Liver (tissue), 9 donors: ENCODE data around the gene CD79B. TPM values are rescaled to one million over a fixed set of nuclear protein-coding genes. Genes with fewer than 3 reads are reported as not detected.
"Not testable (repeated sequence)": the region's sequence is repeated elsewhere in the genome, so short reads cannot be mapped to it uniquely, and the experiment has no call there.

Experiments used
- DNase-seq: peaks from one replicate; pipeline ENCODE4 v3.0.0-alpha.2; 2017; ENCODE audit warnings: low spot score
- H3K27ac ChIP-seq, 2 donors: one replicate each; pipeline ENCODE4 v1.7.0; 2013; ENCODE audit warnings: inconsistent platforms in 2 of 2, low read length in 2 of 2, control low read depth in 1 of 2, low read depth in 1 of 2, mild to moderate bottlenecking in 1 of 2
- H3K27me3 ChIP-seq, 4 donors: one replicate each; pipeline versions ENCODE4 v1.6.1 to v1.7.0; 2013; ENCODE audit warnings: low read length in 3 of 4, inconsistent platforms in 1 of 4, mild to moderate bottlenecking in 1 of 4, moderate library complexity in 1 of 4; ENCODE audit not compliant: control insufficient read depth in 4 of 4, insufficient read depth in 4 of 4
- H3K36me3 ChIP-seq, 4 donors: one replicate each; pipeline versions ENCODE4 v1.6.1 to v1.7.0; 2013; ENCODE audit warnings: low read length in 3 of 4, mild to moderate bottlenecking in 3 of 4, low read depth in 1 of 4, moderate library complexity in 1 of 4; ENCODE audit not compliant: control insufficient read depth in 4 of 4, insufficient read depth in 3 of 4
- H3K4me1 ChIP-seq, 4 donors: one replicate each; pipeline versions ENCODE4 v1.6.1 to v1.7.0; 2013; ENCODE audit warnings: low read length in 3 of 4, mild to moderate bottlenecking in 3 of 4, moderate library complexity in 1 of 4; ENCODE audit not compliant: control insufficient read depth in 4 of 4, insufficient read depth in 4 of 4
- H3K4me3 ChIP-seq, 3 donors: one replicate each; pipeline versions ENCODE4 v1.6.1 to v1.7.0; 2013; ENCODE audit warnings: low read length in 3 of 3, control low read depth in 1 of 3, low read depth in 1 of 3, mild to moderate bottlenecking in 1 of 3
- H3K9ac ChIP-seq, 2 donors: one replicate each; pipeline ENCODE4 v1.7.0; 2013; ENCODE audit warnings: low read length in 2 of 2, mild to moderate bottlenecking in 2 of 2, moderate library complexity in 2 of 2, control low read depth in 1 of 2, low read depth in 1 of 2
- H3K9me3 ChIP-seq, 4 donors: one replicate each; pipeline versions ENCODE4 v1.6.1 to v1.7.0; 2013; ENCODE audit warnings: low read length in 3 of 4; ENCODE audit not compliant: control insufficient read depth in 4 of 4
- ATF3 ChIP-seq: IDR thresholded peaks from 2 replicates; pipeline ENCODE4 v1.6.1; 2016; ENCODE audit warnings: antibody characterized with exemption
- CTCF ChIP-seq: fragments of 150-350 bp; IDR thresholded peaks from 2 replicates; pipeline ENCODE4 v1.5.1; 2017; ENCODE audit warnings: improper control_type of control experiment, low read depth, low read length; ENCODE audit not compliant: missing input control
- EGR1 ChIP-seq, 2 donors: IDR thresholded peaks; 2 replicates each; pipeline ENCODE4 v1.6.1; 2016 to 2018; ENCODE audit warnings: antibody characterized with exemption in 2 of 2, low read depth in 2 of 2
- FOXA2 ChIP-seq: IDR thresholded peaks from 2 replicates; pipeline ENCODE4 v1.6.1; 2016; ENCODE audit warnings: antibody characterized with exemption
- GABPA ChIP-seq, 2 donors: IDR thresholded peaks in 1 of 2; conservative IDR thresholded peaks in 1 of 2; 2 replicates each; pipeline ENCODE4 v1.6.1; 2016; ENCODE audit warnings: antibody characterized with exemption in 2 of 2, mild to moderate bottlenecking in 1 of 2, moderate library complexity in 1 of 2
- HNF4A ChIP-seq, 2 donors: conservative IDR thresholded peaks; 2 replicates each; pipeline ENCODE4 v1.6.1; 2016; ENCODE audit warnings: antibody characterized with exemption in 2 of 2, mild to moderate bottlenecking in 2 of 2
- JUND ChIP-seq, 2 donors: IDR thresholded peaks; 2 replicates each; pipeline ENCODE4 v1.6.1; 2016; ENCODE audit warnings: antibody characterized with exemption in 2 of 2
- MAX ChIP-seq: IDR thresholded peaks from 2 replicates; pipeline ENCODE4 v1.6.1; 2016; ENCODE audit warnings: antibody characterized with exemption
- NR2F2 ChIP-seq: IDR thresholded peaks from 2 replicates; pipeline ENCODE4 v1.6.1; 2016; ENCODE audit warnings: antibody characterized with exemption
- RAD21 ChIP-seq, 2 donors: IDR thresholded peaks; 2 replicates each; pipeline ENCODE4 v1.6.1; 2016; ENCODE audit warnings: antibody characterized with exemption in 2 of 2, mild to moderate bottlenecking in 2 of 2
- REST ChIP-seq: IDR thresholded peaks from 2 replicates; pipeline ENCODE4 v1.6.1; 2016; ENCODE audit warnings: antibody characterized with exemption, mild to moderate bottlenecking
- RXRA ChIP-seq, 2 donors: IDR thresholded peaks; 2 replicates each; pipeline ENCODE4 v1.6.1; 2017 to 2018; ENCODE audit warnings: antibody characterized with exemption in 2 of 2, mild to moderate bottlenecking in 1 of 2
- SP1 ChIP-seq: IDR thresholded peaks from 2 replicates; pipeline ENCODE4 v1.6.1; 2018; ENCODE audit warnings: antibody characterized with exemption, mild to moderate bottlenecking
- TAF1 ChIP-seq: conservative IDR thresholded peaks from 2 replicates; pipeline ENCODE4 v1.6.1; 2016; ENCODE audit warnings: antibody characterized with exemption, mild to moderate bottlenecking
- WGBS: extraction: QIAGEN DNeasy Blood & Tissue Kit; methylation state at CpG from one replicate; pipeline ENCODE4 v1.1.7; 2013; 5-methylcytosine and 5-hydroxymethylcytosine counted together
- polyA plus RNA-seq, 2 donors: library from polyadenylated mRNA; stranded (reverse) in 1 of 2; unstranded in 1 of 2; fragments of 200-250 nt in 1 of 2; fragments of >200 nt in 1 of 2; fragmentation: Nextera tagmentation in 1 of 2; extraction: Ambion mirVana in 1 of 2; gene quantifications; one replicate each; pipeline versions ENCODE4 v1.2.1 to v1.2.3, GENCODE V29; 2013 to 2015
- total RNA-seq, 2 donors: library from RNA; depleted of rRNA; stranded (reverse); fragments of >200 nt; gene quantifications; one replicate each; pipeline ENCODE4 v1.2.3, GENCODE V29; 2014
- donor health status: healthy.
- donor health status: healthy.
- donor health status: healthy.
- donor health status: healthy.
- donor health status: healthy.

CD79B gene
- total and polyA plus RNA-seq, 4 donors, result 1.3 to 6.5 (median 3.5) TPM

- TF ChIP-seq EGR1 (IDR thresholded peaks at IDR 0.05; ENCODE audit: low read depth in 2 of 2), result no peak
- no peak for TF ChIP-seq RXRA (IDR thresholded peaks at IDR 0.05)
- TF ChIP-seq ATF3, result no peak
Measured at GRCh38 chr17:63916566-63917185, 15.5 kb downstream of the CD79B start (continued).

GRCh38 chr17:63915753-63916152, 16.4 kb downstream of the CD79B start:
- H3K27me3 ChIP-seq, H3K4me1 ChIP-seq, H3K4me3 ChIP-seq, DNase-seq, H3K36me3 ChIP-seq, H3K27ac ChIP-seq, H3K9ac ChIP-seq, H3K9me3 ChIP-seq: not testable (repeated sequence)
- 72% methylated on average over 10 of the region's 10 CpGs for WGBS

- H3K27ac ChIP-seq, result no peak overlapping the region
- H3K36me3 ChIP-seq, result no peaks in the 10 kb centered on the region
- H3K9me3 ChIP-seq, result no peaks in the 10 kb centered on the region
- H3K27me3 ChIP-seq, result no peaks in the 10 kb centered on the region
- no peak overlapping the region for H3K4me3 ChIP-seq
- WGBS, result 95% methylated on average over 7 of the region's 7 CpGs
- no peak for TF ChIP-seq REST
- no peak for TF ChIP-seq HNF4A (conservative IDR thresholded peaks at IDR 0.05)
- no peak for TF ChIP-seq SP1
- TF ChIP-seq JUND (IDR thresholded peaks at IDR 0.05), result no peak
- TF ChIP-seq RXRA (IDR thresholded peaks at IDR 0.05), result no peak
- no peak for TF ChIP-seq MAX
- TF ChIP-seq FOXA2, result no peak
- no peak for TF ChIP-seq GABPA (IDR thresholded peaks at IDR 0.05 in 1 of 2, conservative IDR thresholded peaks at IDR 0.05 in 1 of 2)
- TF ChIP-seq EGR1 (IDR thresholded peaks at IDR 0.05; ENCODE audit: low read depth in 2 of 2), result no peak
- TF ChIP-seq TAF1, result no peak
- TF ChIP-seq NR2F2, result no peak
- DNase-seq, result no peak
- H3K4me1 ChIP-seq, result peaks cover 0 to 3% (median 0%) of the 10 kb centered on the region in 4 donors
- H3K9ac ChIP-seq, result no peak overlapping the region
Measured at GRCh38 chr17:63914471-63914870, 17.7 kb downstream of the CD79B start.

GRCh38 chr17:63911657-63912100, 20.5 kb downstream of the CD79B start:
- Histone ChIP-seq H3K4me1 (peaks cover 0 to 2% (median 0%) of the 10 kb centered on the region in 4 donors), H3K9me3 (no peaks in the 10 kb centered on the region), H3K36me3 (no peaks in the 10 kb centered on the region), H3K9ac (no peak overlapping the region), H3K27me3 (no peaks in the 10 kb centered on the region), H3K4me3 (no peak overlapping the region), H3K27ac (no peak overlapping the region)
- WGBS, result 40% methylated on average over 8 of the region's 8 CpGs
- DNase-seq, result peak; percentile 72
- peak; percentile 44 to 65 for TF ChIP-seq RAD21 (IDR thresholded peaks at IDR 0.05)
- peak; percentile 66 for TF ChIP-seq CTCF
- no peak for TF ChIP-seq NR2F2
